Measurements from ENCODE around the gene PNMA1.

DNA sequence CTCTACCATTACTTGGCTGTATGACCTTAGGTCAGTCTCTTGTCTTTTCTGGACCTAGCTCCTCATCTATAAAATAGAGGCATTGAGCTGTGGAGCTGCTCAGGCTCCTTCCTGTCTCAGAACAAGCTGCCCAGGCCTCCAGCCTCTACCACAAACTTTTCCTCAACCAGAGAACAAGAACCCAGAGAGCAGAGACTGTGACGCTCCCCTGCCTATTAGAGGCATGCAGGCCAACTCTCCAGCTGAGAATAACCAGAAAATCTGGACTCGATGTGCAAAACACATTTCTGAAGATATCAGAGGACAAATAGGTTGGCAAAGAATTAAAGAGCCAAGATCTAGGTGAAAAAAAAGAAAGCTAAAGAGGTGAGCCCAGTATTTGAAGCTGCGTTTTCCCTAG, 17.8 kb upstream of the PNMA1 start:
- TF ChIP-seq, protein P1, sequence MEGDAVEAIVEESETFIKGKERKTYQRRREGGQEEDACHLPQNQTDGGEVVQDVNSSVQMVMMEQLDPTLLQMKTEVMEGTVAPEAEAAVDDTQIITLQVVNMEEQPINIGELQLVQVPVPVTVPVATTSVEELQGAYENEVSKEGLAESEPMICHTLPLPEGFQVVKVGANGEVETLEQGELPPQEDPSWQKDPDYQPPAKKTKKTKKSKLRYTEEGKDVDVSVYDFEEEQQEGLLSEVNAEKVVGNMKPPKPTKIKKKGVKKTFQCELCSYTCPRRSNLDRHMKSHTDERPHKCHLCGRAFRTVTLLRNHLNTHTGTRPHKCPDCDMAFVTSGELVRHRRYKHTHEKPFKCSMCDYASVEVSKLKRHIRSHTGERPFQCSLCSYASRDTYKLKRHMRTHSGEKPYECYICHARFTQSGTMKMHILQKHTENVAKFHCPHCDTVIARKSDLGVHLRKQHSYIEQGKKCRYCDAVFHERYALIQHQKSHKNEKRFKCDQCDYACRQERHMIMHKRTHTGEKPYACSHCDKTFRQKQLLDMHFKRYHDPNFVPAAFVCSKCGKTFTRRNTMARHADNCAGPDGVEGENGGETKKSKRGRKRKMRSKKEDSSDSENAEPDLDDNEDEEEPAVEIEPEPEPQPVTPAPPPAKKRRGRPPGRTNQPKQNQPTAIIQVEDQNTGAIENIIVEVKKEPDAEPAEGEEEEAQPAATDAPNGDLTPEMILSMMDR (IDR thresholded peaks at IDR 0.05): no peak
- TF ChIP-seq EP300 (IDR thresholded peaks at IDR 0.05): no peak

All from gastroesophageal sphincter (tissue), 3 donors.